Prostate gland (tissue), 2 donors: ENCODE results near the gene GRK4.

Experiments
- CTCF ChIP-seq, 4 experiments: fragments of 200-600 bp in 2 of 4; fragments of 450-650 bp in 2 of 4; sonication (generic) in 2 of 4; IDR thresholded peaks; 1 replicate in 3 of 4; 2 replicates in 1 of 4; pipeline ENCODE4 v1.5.1; 2016 to 2019; ENCODE audit warnings: antibody characterized with exemption in 4 of 4, mild to moderate bottlenecking in 2 of 4, moderate library complexity in 2 of 4
- POLR2AphosphoS5 ChIP-seq: sonication (generic); formaldehyde crosslinking; IDR thresholded peaks from one replicate; pipeline ENCODE4 v1.6.1; 2017; ENCODE audit warnings: antibody characterized with exemption

DNA sequence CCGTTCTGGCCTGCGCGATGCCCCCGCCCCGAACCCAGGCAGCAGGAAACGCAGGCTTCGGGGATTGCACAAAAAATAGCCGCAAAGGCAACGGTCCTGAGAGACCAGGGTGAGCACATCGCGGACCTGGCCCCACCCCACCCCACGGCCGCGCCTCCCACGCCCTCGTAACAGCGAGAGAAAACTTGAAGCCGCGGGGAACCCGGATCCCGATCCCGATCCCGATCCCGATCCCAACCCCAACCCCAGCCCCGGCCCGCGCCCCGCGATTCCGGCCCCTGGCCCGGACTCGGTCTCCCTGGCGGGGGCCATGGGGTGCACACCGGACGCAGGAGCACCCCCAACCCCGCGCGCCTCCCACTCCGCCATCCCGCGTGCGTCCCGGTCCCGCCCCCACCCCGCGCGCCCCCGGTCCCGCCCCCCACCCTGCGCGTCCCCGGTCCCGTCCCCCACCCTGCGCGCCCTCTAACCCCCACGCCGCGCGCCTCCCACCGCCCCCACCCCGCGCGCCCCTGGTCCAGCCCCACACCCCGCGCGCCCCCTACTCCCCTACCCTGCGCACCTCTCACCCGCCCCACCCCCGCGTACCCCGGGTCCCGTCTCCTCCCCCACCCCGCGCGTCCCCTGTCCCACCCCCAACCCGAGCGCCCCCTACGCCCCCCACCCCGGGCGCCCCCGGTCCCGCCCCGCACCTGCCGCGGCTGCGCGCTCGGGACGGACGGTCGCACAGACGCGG is 29.1 kb upstream of the GRK4 start:
- TF ChIP-seq POLR2AphosphoS5 (no peak), CTCF (IDR thresholded peaks at IDR 0.05) (no peak)
